Small intestine (tissue), 7 donors: ENCODE results near the gene HECTD4. TPM values are rescaled to one million over a fixed set of nuclear protein-coding genes. Genes with fewer than 3 reads are reported as not detected.

ENCODE experiments used
- DNase-seq, 2 donors: peaks; one replicate each; pipeline versions ENCODE4 v3.0.0 to v3.0.0-alpha.2; 2013
- FAIRE-seq: peaks from 2 replicates; lab custom pipeline; 2012; peaks lifted over from hg19 to GRCh38; lab: Jason Lieb, UNC
- H3K27ac ChIP-seq, 3 donors: one replicate each; pipeline ENCODE4 v1.5.1; 2013; ENCODE audit warnings: low read length in 2 of 3, mild to moderate bottlenecking in 2 of 3, control low read depth in 1 of 3, inconsistent platforms in 1 of 3, low read depth in 1 of 3, moderate library complexity in 1 of 3
- H3K27me3 ChIP-seq, 3 donors: one replicate each; pipeline ENCODE4 v1.6.1; 2013; ENCODE audit warnings: low read length in 3 of 3, inconsistent platforms in 1 of 3; ENCODE audit not compliant: control insufficient read depth in 3 of 3, insufficient read depth in 3 of 3
- H3K36me3 ChIP-seq, 3 donors: one replicate each; pipeline ENCODE4 v1.6.1; 2013; ENCODE audit warnings: low read length in 3 of 3, inconsistent platforms in 1 of 3, low read depth in 1 of 3, mild to moderate bottlenecking in 1 of 3, moderate library complexity in 1 of 3; ENCODE audit not compliant: control insufficient read depth in 3 of 3, insufficient read depth in 2 of 3
- H3K4me1 ChIP-seq, 3 donors: one replicate each; pipeline ENCODE4 v1.6.1; 2013; ENCODE audit warnings: low read length in 2 of 3, inconsistent platforms in 1 of 3, low read depth in 1 of 3, mild to moderate bottlenecking in 1 of 3, moderate library complexity in 1 of 3; ENCODE audit not compliant: control insufficient read depth in 3 of 3, insufficient read depth in 2 of 3
- H3K4me3 ChIP-seq, 3 donors: one replicate each; pipeline ENCODE4 v1.5.1; 2013; ENCODE audit warnings: low read length in 3 of 3, control low read depth in 1 of 3, inconsistent platforms in 1 of 3, low read depth in 1 of 3, mild to moderate bottlenecking in 1 of 3, moderate library complexity in 1 of 3
- H3K9me3 ChIP-seq, 2 donors: one replicate each; pipeline ENCODE4 v1.6.1; 2013; ENCODE audit warnings: low read depth in 1 of 2, low read length in 1 of 2; ENCODE audit not compliant: control insufficient read depth in 2 of 2, insufficient read depth in 1 of 2
- WGBS, 3 donors: extraction: QIAGEN DNeasy Blood & Tissue Kit; methylation state at CpG; one replicate each; pipeline ENCODE4 v1.1.7; 2013; 5-methylcytosine and 5-hydroxymethylcytosine counted together
- polyA plus RNA-seq, 4 donors: library from polyadenylated mRNA; stranded (reverse) in 3 of 4; unstranded in 1 of 4; fragments of 200-250 nt in 3 of 4; fragments of 120-200 nt in 1 of 4; gene quantifications; one replicate each; pipeline versions ENCODE4 v1.2.1 to v1.2.3, GENCODE V29; 2013
- donor health status: healthy with polysubstance abuse.
- donor health status: control.
- donor health status: control.
- donor health status: Bipolar disorder and iron deficiency.
- donor health status: healthy.

HECTD4 gene
- polyA plus RNA-seq, 4 donors = 6.1 to 33.4 (median 11.4) TPM

DNA sequence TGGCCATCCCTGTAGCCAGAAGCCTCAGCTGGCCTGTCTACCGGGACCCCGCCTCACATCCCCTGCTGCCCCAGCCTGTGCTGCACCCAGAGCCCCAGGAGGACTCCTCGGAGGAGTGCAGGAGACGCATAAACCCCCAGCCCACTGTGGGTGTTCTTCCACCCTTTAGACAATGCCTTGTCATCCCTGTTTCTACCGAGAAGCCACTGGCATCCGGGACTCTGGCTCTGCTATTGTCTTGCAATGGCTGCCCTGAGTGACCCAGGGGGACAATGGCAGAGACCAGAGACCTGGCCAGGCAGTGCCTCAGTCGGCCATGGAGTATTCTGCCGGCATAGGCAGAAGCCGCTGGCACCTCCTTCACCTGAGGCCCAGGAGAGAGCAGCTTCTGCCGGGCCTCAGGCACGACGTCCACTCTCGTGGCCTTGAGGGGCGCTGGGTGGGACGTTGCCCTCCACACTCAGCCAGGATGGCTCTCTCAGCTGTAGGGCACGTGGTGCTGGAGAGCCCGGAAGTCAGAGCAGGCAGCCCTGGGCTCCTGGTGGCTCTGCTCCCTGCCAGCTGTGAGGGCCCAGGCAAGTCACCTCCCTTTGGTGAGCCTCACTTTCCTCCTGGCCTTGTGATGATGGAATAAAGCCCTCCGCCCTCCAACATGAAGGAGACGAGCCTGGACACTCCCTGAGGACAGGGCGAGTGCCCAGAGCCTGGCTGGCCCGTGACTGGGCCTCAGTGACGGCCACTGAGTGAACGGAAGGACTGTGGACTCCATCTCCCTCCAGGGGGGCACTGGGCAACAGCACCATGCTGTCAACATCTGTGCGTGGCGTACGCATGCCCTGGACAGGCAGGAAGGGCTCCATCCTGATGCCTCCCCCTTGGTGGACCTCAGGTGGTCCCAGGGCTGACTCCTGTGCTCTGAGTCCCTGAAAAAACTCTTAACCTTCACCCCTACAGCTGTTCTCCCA, 215.9 kb downstream of the HECTD4 start:
- Histone ChIP-seq H3K27ac (no peak overlapping the region), H3K4me1 (no peaks in the 10 kb centered on the region), H3K36me3 (peaks cover 3 to 88% (median 7%) of the 10 kb centered on the region in 3 donors), H3K9me3 (no peaks in the 10 kb centered on the region), H3K27me3 (no peaks in the 10 kb centered on the region), H3K4me3 (no peak overlapping the region)
- 93 to 95% (median 94%) methylated on average over 24 to 26 of the region's 26 CpGs for WGBS, 3 donors
- no peak for FAIRE-seq
- no peak for DNase-seq

DNA sequence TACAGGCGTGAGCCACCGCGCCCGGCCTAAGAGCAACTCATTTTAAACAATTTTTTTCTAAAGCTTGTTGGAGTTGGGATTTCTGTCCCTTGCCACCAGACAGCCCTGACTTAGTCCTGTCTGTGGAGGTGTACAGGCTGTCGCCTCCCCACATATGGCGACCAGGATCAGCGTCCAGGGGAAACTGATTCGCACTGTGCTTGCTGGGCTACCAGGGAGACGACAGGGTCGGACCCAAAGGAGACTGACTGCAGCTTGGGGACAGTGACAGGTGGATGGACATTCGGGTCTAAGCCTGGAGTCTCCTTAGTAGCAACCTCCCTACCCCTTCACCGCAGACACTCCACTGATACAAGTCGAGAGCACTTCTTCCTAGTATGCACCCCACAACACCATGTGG, 216.6 kb downstream of the HECTD4 start:
- DNase-seq = no peak

DNA sequence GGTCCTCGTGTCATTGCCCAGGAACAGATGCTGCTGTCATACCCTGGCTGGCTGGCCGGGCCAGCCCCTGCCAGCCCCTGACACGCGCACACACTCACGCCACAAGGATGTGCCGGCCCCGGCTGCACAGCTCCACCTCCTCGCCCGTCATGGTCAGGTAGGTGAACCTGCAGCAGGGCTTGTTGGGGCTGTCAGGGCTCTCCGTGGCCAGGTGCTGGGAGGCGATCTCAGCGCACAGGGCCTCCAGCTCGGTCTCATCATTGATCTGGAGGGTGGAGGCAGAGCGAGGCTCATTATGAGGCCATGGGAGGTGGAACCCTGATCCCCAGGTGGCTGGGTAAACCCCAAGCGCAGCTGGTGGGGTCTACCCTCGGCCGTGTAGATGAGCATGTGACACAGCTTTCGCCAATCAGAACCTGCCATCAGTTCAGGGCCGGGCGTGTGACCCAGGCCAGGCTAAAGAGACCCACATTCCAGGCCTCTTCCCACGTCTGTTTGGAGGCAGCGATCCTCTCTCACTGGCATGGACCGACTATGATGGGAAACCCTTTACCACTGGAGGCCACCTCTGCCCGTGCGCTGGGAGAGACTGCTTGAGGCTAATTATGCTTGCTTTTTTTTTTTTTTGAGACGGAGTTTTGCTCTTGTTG, 218.1 kb downstream of the HECTD4 start:
- Histone ChIP-seq H3K4me1 (no peaks in the 10 kb centered on the region), H3K27me3 (no peaks in the 10 kb centered on the region), H3K9me3 (peaks cover 0 to 8% of the 10 kb centered on the region in 2 donors), H3K4me3 (no peak overlapping the region), H3K36me3 (peaks cover 3 to 87% (median 13%) of the 10 kb centered on the region in 3 donors), H3K27ac (no peak overlapping the region)
- DNase-seq (no peak), FAIRE-seq (no peak)
- whole genome bisulfite sequencing, 3 donors = 91 to 94% (median 92%) methylated on average over 25 to 26 of the region's 26 CpGs

More for the DNA sequence above, 216.6 kb downstream of the HECTD4 start:
- Histone ChIP-seq H3K4me1 (no peaks in the 10 kb centered on the region), H3K9me3 (no peaks in the 10 kb centered on the region), H3K36me3 (peaks cover 3 to 88% (median 10%) of the 10 kb centered on the region in 3 donors), H3K27ac (no peak overlapping the region), H3K27me3 (no peaks in the 10 kb centered on the region), H3K4me3 (no peak overlapping the region)
- WGBS, 3 donors = 96 to 99% (median 97%) methylated on average over 13 of the region's 13 CpGs
- FAIRE-seq = no peak

DNA sequence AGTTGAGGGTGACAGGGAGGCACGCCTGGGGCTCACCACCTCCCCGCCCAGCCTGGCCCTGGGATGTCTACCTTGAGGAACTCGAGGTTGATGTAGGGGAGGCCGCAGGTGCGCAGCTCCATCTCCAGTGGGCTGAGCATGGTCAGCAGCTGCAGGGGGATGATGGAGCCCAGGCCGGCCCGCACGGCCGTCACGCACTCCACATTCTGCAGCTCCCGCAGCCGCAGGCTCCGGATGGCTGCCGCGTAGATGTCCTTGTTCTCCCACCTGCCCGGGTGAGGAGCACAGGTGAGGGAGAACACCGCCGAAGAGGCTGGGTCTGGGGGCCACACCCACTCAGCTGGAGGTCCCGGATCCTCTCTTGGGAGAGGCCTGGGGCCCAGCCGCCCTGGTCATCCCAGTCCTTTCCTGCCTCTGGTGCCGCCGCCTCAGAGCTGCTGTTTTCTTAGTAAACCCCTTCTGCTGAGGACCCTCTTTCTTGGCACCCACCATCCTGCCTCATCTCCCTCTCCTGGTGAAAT, 218.7 kb downstream of the HECTD4 start:
- Histone ChIP-seq H3K9me3 (peaks cover 0 to 14% of the 10 kb centered on the region in 2 donors), H3K4me1 (no peaks in the 10 kb centered on the region), H3K27me3 (no peaks in the 10 kb centered on the region), H3K36me3 (peaks cover 3 to 87% (median 12%) of the 10 kb centered on the region in 3 donors), H3K4me3 (no peak overlapping the region), H3K27ac (no peak overlapping the region)
- FAIRE-seq (no peak), DNase-seq (no peak)
- WGBS, 3 donors = 94 to 96% (median 95%) methylated on average over 21 to 22 of the region's 22 CpGs

DNA sequence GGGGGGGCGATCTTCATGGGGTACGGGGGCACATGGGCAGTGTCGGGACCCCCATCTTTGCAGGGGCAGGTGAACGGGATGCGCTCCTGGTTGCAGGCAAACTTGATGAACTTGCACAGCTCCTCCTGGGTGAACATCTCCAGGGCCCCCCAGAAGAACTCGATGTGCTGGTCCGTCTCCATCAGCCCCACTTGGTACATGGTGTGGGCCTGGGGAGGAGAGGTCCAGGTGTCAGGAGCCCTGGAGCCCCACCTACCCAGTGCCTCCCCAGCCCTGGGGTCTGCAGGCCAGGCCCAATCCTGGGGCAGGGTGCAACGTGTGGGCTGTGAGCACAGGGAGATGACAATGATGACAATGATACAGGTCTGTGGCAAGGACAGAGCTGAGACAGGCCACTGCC, 219.2 kb downstream of the HECTD4 start:
- DNase-seq = no peak
- Histone ChIP-seq H3K27me3 (no peaks in the 10 kb centered on the region), H3K36me3 (peaks cover 3 to 85% (median 12%) of the 10 kb centered on the region in 3 donors), H3K27ac (no peak overlapping the region), H3K4me1 (no peaks in the 10 kb centered on the region), H3K9me3 (peaks cover 0 to 18% of the 10 kb centered on the region in 2 donors), H3K4me3 (no peak overlapping the region)
- 93 to 96% (median 96%) methylated on average over 8 of the region's 8 CpGs for WGBS, 3 donors
- FAIRE-seq = no peak

DNA sequence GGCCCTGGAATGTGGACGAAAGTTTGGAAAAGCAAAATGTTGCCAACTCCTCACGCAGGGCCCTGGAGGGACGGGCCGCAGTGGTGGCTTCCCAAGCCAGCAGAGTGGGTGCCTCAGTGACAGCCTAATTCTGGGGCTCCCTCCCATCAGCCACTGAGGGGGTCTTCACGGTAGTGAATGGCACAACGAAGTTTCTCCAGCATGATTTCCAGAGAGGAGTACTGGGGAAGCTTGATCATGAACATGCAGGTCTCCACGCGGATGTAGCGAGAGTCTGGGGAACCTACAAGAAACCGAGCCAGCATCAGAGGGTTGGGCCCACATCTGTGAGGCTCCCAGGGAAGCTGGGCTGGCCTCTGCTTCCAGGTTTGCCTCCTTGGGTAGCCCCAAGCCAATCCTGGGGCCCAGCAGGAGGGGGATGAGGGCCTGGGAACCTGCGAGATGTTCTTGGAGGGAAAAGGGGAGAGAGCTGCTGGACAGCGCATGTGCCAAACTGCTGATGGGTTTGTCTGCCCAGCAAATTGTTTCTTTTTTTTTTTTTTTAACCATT, 219.9 kb downstream of the HECTD4 start:
- FAIRE-seq (no peak), DNase-seq (no peak)
- peaks cover 0 to 20% of the 10 kb centered on the region in 2 donors for H3K9me3 ChIP-seq
- peaks cover 3 to 78% (median 12%) of the 10 kb centered on the region in 3 donors for H3K36me3 ChIP-seq
- WGBS, 3 donors = 93 to 96% (median 95%) methylated on average over 12 of the region's 12 CpGs
- no peaks in the 10 kb centered on the region for H3K27me3 ChIP-seq
- H3K4me1 ChIP-seq = no peaks in the 10 kb centered on the region
- H3K27ac ChIP-seq = no peak overlapping the region
- no peak overlapping the region for H3K4me3 ChIP-seq

DNA sequence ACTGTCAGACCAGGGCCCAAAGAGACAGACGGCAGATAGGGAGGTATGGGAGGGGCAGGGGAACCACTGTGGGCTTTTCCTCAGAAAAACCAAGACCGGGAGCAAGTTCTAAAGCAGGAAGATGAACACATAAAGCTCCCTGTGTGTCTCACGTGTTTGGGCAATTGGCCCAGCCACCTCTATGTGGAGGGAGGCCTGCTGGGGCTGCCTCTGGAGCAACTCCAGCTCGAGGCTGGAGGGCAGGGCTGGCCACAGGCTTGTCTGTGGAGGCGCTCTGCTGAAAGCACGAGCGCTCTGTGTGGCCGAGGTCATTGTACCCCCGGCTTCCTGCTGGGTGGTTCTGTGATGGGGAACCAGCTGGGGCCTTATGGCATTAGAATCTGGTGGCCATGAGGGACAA, 220.5 kb downstream of the HECTD4 start:
- H3K4me3 ChIP-seq = no peak overlapping the region
- H3K27ac ChIP-seq = no peak overlapping the region
- no peak for DNase-seq
- peaks cover 0 to 20% of the 10 kb centered on the region in 2 donors for H3K9me3 ChIP-seq
- H3K4me1 ChIP-seq = no peaks in the 10 kb centered on the region
- H3K27me3 ChIP-seq = no peaks in the 10 kb centered on the region
- 78 to 92% (median 88%) methylated on average over 9 of the region's 9 CpGs for WGBS, 3 donors
- peaks cover 3 to 72% (median 12%) of the 10 kb centered on the region in 3 donors for H3K36me3 ChIP-seq
- FAIRE-seq = no peak

DNA sequence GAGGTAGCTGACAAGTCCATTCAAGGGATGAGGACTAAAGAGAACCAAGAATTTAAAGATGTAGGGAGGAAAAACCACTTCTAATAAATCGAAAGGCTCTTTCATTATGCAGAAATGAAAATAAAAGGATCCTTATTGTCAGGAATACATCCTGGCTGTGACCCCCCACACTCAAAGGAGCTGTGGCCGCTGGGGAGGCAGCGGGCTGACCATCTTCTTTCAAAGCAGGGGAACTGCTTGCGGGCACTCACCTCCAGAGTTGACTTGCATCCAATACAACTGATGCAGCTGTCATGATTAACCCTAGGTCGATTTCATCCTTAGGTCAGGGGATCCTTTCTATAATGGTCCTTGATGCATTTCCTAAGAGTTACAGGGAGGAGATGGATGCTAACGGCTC, 221.6 kb downstream of the HECTD4 start:
- Histone ChIP-seq H3K9me3 (peaks cover 0 to 20% of the 10 kb centered on the region in 2 donors), H3K4me3 (no peak overlapping the region), H3K27me3 (no peaks in the 10 kb centered on the region), H3K4me1 (no peaks in the 10 kb centered on the region), H3K27ac (no peak overlapping the region), H3K36me3 (peaks cover 3 to 61% (median 12%) of the 10 kb centered on the region in 3 donors)
- FAIRE-seq (no peak), DNase-seq (no peak)
- 90 to 95% (median 93%) methylated on average over 6 of the region's 6 CpGs for WGBS, 3 donors
